ENCODE measurements around the gene TREML4.

DNA sequence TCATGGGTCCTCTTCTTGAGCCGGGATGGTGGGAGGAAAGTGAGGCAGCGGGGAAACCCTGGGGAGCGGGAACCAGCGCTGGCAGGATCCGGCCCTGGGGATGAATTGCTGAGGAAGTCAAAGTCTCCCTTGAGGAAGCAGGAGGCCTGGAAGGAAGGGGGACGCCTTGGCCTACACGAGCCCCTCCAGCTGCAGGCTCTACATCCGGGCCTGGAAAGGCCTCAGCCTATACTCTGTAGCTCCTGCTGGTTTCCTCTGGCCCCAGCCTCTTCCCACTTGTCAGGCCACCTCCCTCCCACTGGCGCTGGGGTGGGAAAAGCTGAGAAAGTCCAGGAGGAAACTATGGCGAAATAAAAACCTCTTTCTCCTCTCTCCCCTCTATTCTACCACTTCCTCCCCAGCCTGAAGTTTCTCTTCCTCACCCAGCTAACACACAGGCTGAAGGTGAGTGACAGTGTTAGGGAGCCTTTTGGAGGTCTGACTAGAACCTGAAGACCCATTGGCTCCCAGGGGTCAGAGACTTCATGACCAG lies 42.1 kb upstream of the TREML4 start:
- TF ChIP-seq, protein P1, sequence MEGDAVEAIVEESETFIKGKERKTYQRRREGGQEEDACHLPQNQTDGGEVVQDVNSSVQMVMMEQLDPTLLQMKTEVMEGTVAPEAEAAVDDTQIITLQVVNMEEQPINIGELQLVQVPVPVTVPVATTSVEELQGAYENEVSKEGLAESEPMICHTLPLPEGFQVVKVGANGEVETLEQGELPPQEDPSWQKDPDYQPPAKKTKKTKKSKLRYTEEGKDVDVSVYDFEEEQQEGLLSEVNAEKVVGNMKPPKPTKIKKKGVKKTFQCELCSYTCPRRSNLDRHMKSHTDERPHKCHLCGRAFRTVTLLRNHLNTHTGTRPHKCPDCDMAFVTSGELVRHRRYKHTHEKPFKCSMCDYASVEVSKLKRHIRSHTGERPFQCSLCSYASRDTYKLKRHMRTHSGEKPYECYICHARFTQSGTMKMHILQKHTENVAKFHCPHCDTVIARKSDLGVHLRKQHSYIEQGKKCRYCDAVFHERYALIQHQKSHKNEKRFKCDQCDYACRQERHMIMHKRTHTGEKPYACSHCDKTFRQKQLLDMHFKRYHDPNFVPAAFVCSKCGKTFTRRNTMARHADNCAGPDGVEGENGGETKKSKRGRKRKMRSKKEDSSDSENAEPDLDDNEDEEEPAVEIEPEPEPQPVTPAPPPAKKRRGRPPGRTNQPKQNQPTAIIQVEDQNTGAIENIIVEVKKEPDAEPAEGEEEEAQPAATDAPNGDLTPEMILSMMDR (IDR thresholded peaks at IDR 0.05): no peak
- TF ChIP-seq POLR2AphosphoS5 (IDR thresholded peaks at IDR 0.05) (no peak), EP300 (IDR thresholded peaks at IDR 0.05) (no peak)
